ENCODE data around the gene BCORL1.

GRCh38 chrX:129980001-129980401, 2.4 kb upstream of the BCORL1 start:
- TF ChIP-seq, protein P1, sequence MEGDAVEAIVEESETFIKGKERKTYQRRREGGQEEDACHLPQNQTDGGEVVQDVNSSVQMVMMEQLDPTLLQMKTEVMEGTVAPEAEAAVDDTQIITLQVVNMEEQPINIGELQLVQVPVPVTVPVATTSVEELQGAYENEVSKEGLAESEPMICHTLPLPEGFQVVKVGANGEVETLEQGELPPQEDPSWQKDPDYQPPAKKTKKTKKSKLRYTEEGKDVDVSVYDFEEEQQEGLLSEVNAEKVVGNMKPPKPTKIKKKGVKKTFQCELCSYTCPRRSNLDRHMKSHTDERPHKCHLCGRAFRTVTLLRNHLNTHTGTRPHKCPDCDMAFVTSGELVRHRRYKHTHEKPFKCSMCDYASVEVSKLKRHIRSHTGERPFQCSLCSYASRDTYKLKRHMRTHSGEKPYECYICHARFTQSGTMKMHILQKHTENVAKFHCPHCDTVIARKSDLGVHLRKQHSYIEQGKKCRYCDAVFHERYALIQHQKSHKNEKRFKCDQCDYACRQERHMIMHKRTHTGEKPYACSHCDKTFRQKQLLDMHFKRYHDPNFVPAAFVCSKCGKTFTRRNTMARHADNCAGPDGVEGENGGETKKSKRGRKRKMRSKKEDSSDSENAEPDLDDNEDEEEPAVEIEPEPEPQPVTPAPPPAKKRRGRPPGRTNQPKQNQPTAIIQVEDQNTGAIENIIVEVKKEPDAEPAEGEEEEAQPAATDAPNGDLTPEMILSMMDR (IDR thresholded peaks at IDR 0.05; ENCODE audit: low read depth, low read length): no peak
- no peak for TF ChIP-seq EZH2phosphoT487 (IDR thresholded peaks at IDR 0.05; ENCODE audit: low read depth)

Measured in OCI-LY3 (cell line).